Measurements from ENCODE around the gene HOTAIR. TPM values are rescaled to one million over a fixed set of nuclear protein-coding genes. Genes with fewer than 3 reads are reported as not detected.

The HOTAIR gene
- total RNA-seq, 2 donors from 2014 or later = not detected

- Mint-ChIP-seq H3K4me1 (ENCODE audit: low read depth in 2 of 2) (peaks cover 22 to 23% of the 10 kb centered on the region in 2 donors), H3K4me3 (peak overlapping the region; percentile 20), H3K27me3 (peaks cover 40 to 49% of the 10 kb centered on the region in 2 donors), H3K27ac (no peak overlapping the region), H3K9me3 (no peaks in the 10 kb centered on the region), H3K36me3 (no peaks in the 10 kb centered on the region)
- ATAC-seq (no peak), DNase-seq (ENCODE audit: low spot score) (no peak)
These were observed 41.8 kb upstream of the HOTAIR start for GRCh38 chr12:54016478-54016964.

- Mint-ChIP-seq H3K4me1 (ENCODE audit: low read depth in 2 of 2) (peaks cover 23 to 27% of the 10 kb centered on the region in 2 donors), H3K36me3 (no peaks in the 10 kb centered on the region), H3K27ac (no peak overlapping the region), H3K9me3 (no peaks in the 10 kb centered on the region), H3K27me3 (peaks cover 44 to 48% of the 10 kb centered on the region in 2 donors), H3K4me3 (no peak overlapping the region)
- ATAC-seq (no peak), DNase-seq (ENCODE audit: low spot score) (no peak)
These were observed 41.3 kb upstream of the HOTAIR start for GRCh38 chr12:54016051-54016450.

- Mint-ChIP-seq H3K27ac (no peak overlapping the region), H3K27me3 (peaks cover 51 to 52% of the 10 kb centered on the region in 2 donors), H3K4me1 (ENCODE audit: low read depth in 2 of 2) (peaks cover 25 to 30% of the 10 kb centered on the region in 2 donors), H3K36me3 (no peaks in the 10 kb centered on the region), H3K9me3 (no peaks in the 10 kb centered on the region), H3K4me3 (peak overlapping the region; percentile 41)
- no peak for ATAC-seq
- DNase-seq (ENCODE audit: low spot score) = no peak
These were observed 40.5 kb upstream of the HOTAIR start for GRCh38 chr12:54015018-54015931.

- H3K4me3 Mint-ChIP-seq = peak overlapping the region; percentile 41
- ATAC-seq (no peak), DNase-seq (ENCODE audit: low spot score) (no peak)
- no peaks in the 10 kb centered on the region for H3K9me3 Mint-ChIP-seq
- H3K36me3 Mint-ChIP-seq = no peaks in the 10 kb centered on the region
- H3K4me1 Mint-ChIP-seq (ENCODE audit: low read depth in 2 of 2) = peaks cover 21 to 24% of the 10 kb centered on the region in 2 donors
- H3K27ac Mint-ChIP-seq = no peak overlapping the region
- H3K27me3 Mint-ChIP-seq = peaks cover 47 to 60% of the 10 kb centered on the region in 2 donors
These were observed 39.7 kb upstream of the HOTAIR start for GRCh38 chr12:54014377-54015017.

GRCh38 chr12:54012631-54013409 is 38.1 kb upstream of the HOTAIR start:
- H3K36me3 Mint-ChIP-seq = no peaks in the 10 kb centered on the region
- peaks cover 55 to 66% of the 10 kb centered on the region in 2 donors for H3K27me3 Mint-ChIP-seq
- no peak overlapping the region for H3K27ac Mint-ChIP-seq
- peaks cover 18 to 19% of the 10 kb centered on the region in 2 donors for H3K4me1 Mint-ChIP-seq (ENCODE audit: low read depth in 2 of 2)
- DNase-seq (ENCODE audit: low spot score) (no peak), ATAC-seq (no peak)
- no peak overlapping the region for H3K4me3 Mint-ChIP-seq
- H3K9me3 Mint-ChIP-seq = no peaks in the 10 kb centered on the region

- DNase-seq (ENCODE audit: low spot score) = no peak
- H3K27ac Mint-ChIP-seq = no peak overlapping the region
- no peaks in the 10 kb centered on the region for H3K36me3 Mint-ChIP-seq
- H3K27me3 Mint-ChIP-seq = peaks cover 54 to 72% of the 10 kb centered on the region in 2 donors
- peaks cover 10 to 11% of the 10 kb centered on the region in 2 donors for H3K4me1 Mint-ChIP-seq (ENCODE audit: low read depth in 2 of 2)
- no peak overlapping the region for H3K4me3 Mint-ChIP-seq
- ATAC-seq = no peak
- H3K9me3 Mint-ChIP-seq = no peaks in the 10 kb centered on the region
These were observed 37.1 kb upstream of the HOTAIR start for GRCh38 chr12:54011665-54012532.

GRCh38 chr12:54010972-54011664 is 36.4 kb upstream of the HOTAIR start:
- Mint-ChIP-seq H3K9me3 (no peaks in the 10 kb centered on the region), H3K4me1 (ENCODE audit: low read depth in 2 of 2) (peaks cover 14 to 15% of the 10 kb centered on the region in 2 donors), H3K4me3 (peak overlapping the region; percentile 28), H3K27ac (no peak overlapping the region), H3K36me3 (no peaks in the 10 kb centered on the region), H3K27me3 (peaks cover 61 to 78% of the 10 kb centered on the region in 2 donors)
- no peak for ATAC-seq
- DNase-seq (ENCODE audit: low spot score) = no peak

GRCh38 chr12:54010053-54010971 is 35.6 kb upstream of the HOTAIR start:
- DNase-seq (ENCODE audit: low spot score) = no peak
- Mint-ChIP-seq H3K4me3 (no peak overlapping the region), H3K27ac (no peak overlapping the region), H3K36me3 (no peaks in the 10 kb centered on the region), H3K9me3 (no peaks in the 10 kb centered on the region), H3K27me3 (peaks cover 64 to 82% of the 10 kb centered on the region in 2 donors), H3K4me1 (ENCODE audit: low read depth in 2 of 2) (peaks cover 22 to 24% of the 10 kb centered on the region in 2 donors)
- no peak for ATAC-seq

- Mint-ChIP-seq H3K4me1 (ENCODE audit: low read depth in 2 of 2) (peaks cover 20 to 22% of the 10 kb centered on the region in 2 donors), H3K27me3 (peaks cover 58 to 83% of the 10 kb centered on the region in 2 donors), H3K9me3 (no peaks in the 10 kb centered on the region), H3K27ac (no peak overlapping the region), H3K4me3 (peak overlapping the region; percentile 74), H3K36me3 (no peaks in the 10 kb centered on the region)
- ATAC-seq = no peak
- DNase-seq (ENCODE audit: low spot score) = no peak
These were observed 34.7 kb upstream of the HOTAIR start for GRCh38 chr12:54009171-54010052.

- Mint-ChIP-seq H3K4me3 (no peak overlapping the region), H3K27ac (no peak overlapping the region), H3K36me3 (no peaks in the 10 kb centered on the region), H3K4me1 (ENCODE audit: low read depth in 2 of 2) (peaks cover 22 to 23% of the 10 kb centered on the region in 2 donors), H3K27me3 (peaks cover 58 to 84% of the 10 kb centered on the region in 2 donors), H3K9me3 (no peaks in the 10 kb centered on the region)
- DNase-seq (ENCODE audit: low spot score) = no peak
- no peak for ATAC-seq
These were observed 33.5 kb upstream of the HOTAIR start for GRCh38 chr12:54008260-54008552.

Data from natural killer cell treated with Interleukin-12 subunit alpha and Interleukin-12 subunit beta and Interleukin-15 and Interleukin-18, amount 100 ng/mL, for 72 hours (primary cell).